ENCODE measurements around the gene CDKL4.

CDKL4 gene

GRCh38 chr2:39265315-39265714 is 21.5 kb upstream of the CDKL4 start (continued):
- TF ChIP-seq PRDM4 (tag by site-specific recombination; IDR thresholded peaks at IDR 0.05) (peak; percentile 68), ZXDB (tag by site-specific recombination; IDR thresholded peaks at IDR 0.05) (no peak), ZNF837 (tag by site-specific recombination; IDR thresholded peaks at IDR 0.05) (no peak)

- ChIA-PET POLR2A (no interaction called here), CTCF (no interaction called here)
- Histone ChIP-seq H3K4me1 (ENCODE audit: control insufficient read depth, insufficient read depth, low read length) (peaks cover 9% of the 10 kb centered on the region), H3K4me3 (ENCODE audit: low read depth, low read length) (no peak overlapping the region), H3K36me3 (ENCODE audit: control insufficient read depth in 2 of 2, insufficient read depth in 1 of 2, low read length in 2 of 2) (peaks cover 9 to 11% of the 10 kb centered on the region in 2 experiments; a peak in 2 of 3 replicates), H3K9me3 (ENCODE audit: control insufficient read depth, insufficient read depth, low read depth, low read length) (no peaks in the 10 kb centered on the region), H3K27ac (ENCODE audit: extremely low read depth, low read depth, low read length) (no peak overlapping the region)
- TF ChIP-seq YY1 (tag by site-specific recombination; IDR thresholded peaks at IDR 0.05): no peak
- TF ChIP-seq ZBTB11 (tag by site-specific recombination; conservative IDR thresholded peaks at IDR 0.05; ENCODE audit: low read depth): 0 out of 2 replicates have a peak, but pooled peaks have one; percentile 21
Observed at GRCh38 chr2:39264733-39265132, 21.0 kb upstream of the CDKL4 start.

- no peak overlapping the region for H3K4me3 ChIP-seq (ENCODE audit: low read depth, low read length)
- peaks cover 18 to 35% of the 10 kb centered on the region in 2 experiments for H3K36me3 ChIP-seq (ENCODE audit: control insufficient read depth in 2 of 2, insufficient read depth in 1 of 2, low read length in 2 of 2)
- no peak overlapping the region for H3K27ac ChIP-seq (ENCODE audit: extremely low read depth, low read depth, low read length)
- POLR2A ChIA-PET: no interaction called here
- CTCF ChIA-PET: no interaction called here
- no peaks in the 10 kb centered on the region for H3K9me3 ChIP-seq (ENCODE audit: control insufficient read depth, insufficient read depth, low read depth, low read length)
- TF ChIP-seq SP7 (tag by site-specific recombination; IDR thresholded peaks at IDR 0.05) (no peak), ZNF510 (tag by site-specific recombination; IDR thresholded peaks at IDR 0.05; ENCODE audit: insufficient replicate concordance) (no peak), ZNF621 (tag by site-specific recombination; IDR thresholded peaks at IDR 0.05) (no peak), SP3 (tag by site-specific recombination; IDR thresholded peaks at IDR 0.05) (no peak), PRDM10 (tag by site-specific recombination; IDR thresholded peaks at IDR 0.05) (no peak), ZSCAN18 (tag by site-specific recombination; IDR thresholded peaks at IDR 0.05) (no peak), ZNF837 (tag by site-specific recombination; IDR thresholded peaks at IDR 0.05) (no peak), ZNF394 (tag by site-specific recombination; IDR thresholded peaks at IDR 0.05; ENCODE audit: borderline replicate concordance) (no peak), OSR2 (tag by site-specific recombination; IDR thresholded peaks at IDR 0.05) (no peak), ZNF114 (tag by site-specific recombination; IDR thresholded peaks at IDR 0.05) (no peak), ZBTB20 (tag by site-specific recombination; IDR thresholded peaks at IDR 0.05) (no peak), ZNF23 (tag by site-specific recombination; IDR thresholded peaks at IDR 0.05; ENCODE audit: borderline replicate concordance) (no peak), ZNF423 (tag by site-specific recombination; IDR thresholded peaks at IDR 0.05) (no peak)
- peaks cover 3% of the 10 kb centered on the region for H3K4me1 ChIP-seq (ENCODE audit: control insufficient read depth, insufficient read depth, low read length)
Observed at GRCh38 chr2:39260087-39260486, 16.3 kb upstream of the CDKL4 start.
